Cardiac fibroblast (primary cell): ENCODE measurements around the gene PKD1L1.
"Not testable (repeated sequence)": the region's sequence is repeated elsewhere in the genome, so short reads cannot be mapped to it uniquely, and the experiment has no call there.

Experiments
- DNase-seq, 2 donors: peaks; one replicate each; pipeline versions ENCODE4 v3.0.0 to v3.0.0-alpha.2; 2010; ENCODE audit warnings: low read depth in 2 of 2
- H3K4me3 ChIP-seq, 2 donors: replicated peaks in 1 of 2; 1 replicate in 1 of 2; 2 replicates in 1 of 2; pipeline ENCODE4 v1.5.1; 2011; ENCODE audit warnings: low read depth in 2 of 2, low read length in 2 of 2, mild to moderate bottlenecking in 2 of 2, moderate library complexity in 1 of 2
- TF ChIP-seq, protein P1 (sequence below): IDR thresholded peaks from one replicate; pipeline ENCODE4 v1.5.1; 2011; ENCODE audit warnings: low read depth, mild to moderate bottlenecking, low read length, inconsistent platforms

PKD1L1 gene, protein sequence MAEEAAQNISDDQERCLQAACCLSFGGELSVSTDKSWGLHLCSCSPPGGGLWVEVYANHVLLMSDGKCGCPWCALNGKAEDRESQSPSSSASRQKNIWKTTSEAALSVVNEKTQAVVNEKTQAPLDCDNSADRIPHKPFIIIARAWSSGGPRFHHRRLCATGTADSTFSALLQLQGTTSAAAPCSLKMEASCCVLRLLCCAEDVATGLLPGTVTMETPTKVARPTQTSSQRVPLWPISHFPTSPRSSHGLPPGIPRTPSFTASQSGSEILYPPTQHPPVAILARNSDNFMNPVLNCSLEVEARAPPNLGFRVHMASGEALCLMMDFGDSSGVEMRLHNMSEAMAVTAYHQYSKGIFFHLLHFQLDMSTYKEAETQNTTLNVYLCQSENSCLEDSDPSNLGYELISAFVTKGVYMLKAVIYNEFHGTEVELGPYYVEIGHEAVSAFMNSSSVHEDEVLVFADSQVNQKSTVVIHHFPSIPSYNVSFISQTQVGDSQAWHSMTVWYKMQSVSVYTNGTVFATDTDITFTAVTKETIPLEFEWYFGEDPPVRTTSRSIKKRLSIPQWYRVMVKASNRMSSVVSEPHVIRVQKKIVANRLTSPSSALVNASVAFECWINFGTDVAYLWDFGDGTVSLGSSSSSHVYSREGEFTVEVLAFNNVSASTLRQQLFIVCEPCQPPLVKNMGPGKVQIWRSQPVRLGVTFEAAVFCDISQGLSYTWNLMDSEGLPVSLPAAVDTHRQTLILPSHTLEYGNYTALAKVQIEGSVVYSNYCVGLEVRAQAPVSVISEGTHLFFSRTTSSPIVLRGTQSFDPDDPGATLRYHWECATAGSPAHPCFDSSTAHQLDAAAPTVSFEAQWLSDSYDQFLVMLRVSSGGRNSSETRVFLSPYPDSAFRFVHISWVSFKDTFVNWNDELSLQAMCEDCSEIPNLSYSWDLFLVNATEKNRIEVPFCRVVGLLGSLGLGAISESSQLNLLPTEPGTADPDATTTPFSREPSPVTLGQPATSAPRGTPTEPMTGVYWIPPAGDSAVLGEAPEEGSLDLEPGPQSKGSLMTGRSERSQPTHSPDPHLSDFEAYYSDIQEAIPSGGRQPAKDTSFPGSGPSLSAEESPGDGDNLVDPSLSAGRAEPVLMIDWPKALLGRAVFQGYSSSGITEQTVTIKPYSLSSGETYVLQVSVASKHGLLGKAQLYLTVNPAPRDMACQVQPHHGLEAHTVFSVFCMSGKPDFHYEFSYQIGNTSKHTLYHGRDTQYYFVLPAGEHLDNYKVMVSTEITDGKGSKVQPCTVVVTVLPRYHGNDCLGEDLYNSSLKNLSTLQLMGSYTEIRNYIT (N-terminal part only)

DNA sequence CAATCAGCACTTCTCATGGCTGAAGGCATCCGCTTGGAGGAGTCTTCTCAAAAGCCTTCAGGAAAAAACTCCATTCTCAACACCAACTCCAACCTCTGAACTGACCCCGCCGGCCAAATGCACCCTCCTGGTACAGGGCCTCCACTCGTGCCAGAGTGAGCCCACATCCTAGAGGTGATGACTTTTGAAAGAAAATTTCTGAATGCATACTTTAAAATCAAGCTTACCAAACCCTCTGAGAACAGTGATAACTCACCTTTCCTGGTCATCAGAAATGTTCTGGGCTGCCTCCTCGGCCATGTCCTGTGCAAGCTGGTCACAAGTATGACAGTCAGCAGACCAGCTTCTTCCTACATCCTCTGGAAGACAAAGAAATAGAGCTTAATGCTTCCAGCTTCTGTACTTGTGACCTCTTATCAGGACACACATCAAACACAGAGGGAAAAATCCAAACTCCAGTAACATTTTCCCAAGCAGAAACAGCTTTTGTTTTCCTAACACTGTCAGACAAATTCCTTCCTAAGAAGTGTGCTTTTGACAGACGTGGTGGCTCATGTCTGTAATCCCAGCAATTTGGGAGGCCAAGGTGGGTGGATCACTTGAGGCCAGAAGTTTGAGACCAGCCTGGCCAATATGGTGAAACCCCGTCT is at the start of gene PKD1L1:
Gene PKD1L1, minus strand, starts transcription at position 326 of the 650 bp plus-strand sequence. Its CDS starts 26 bp downstream, at position 300.
- no peak within 1 kb of the TSS for H3K4me3 ChIP-seq
- no peak for DNase-seq

GRCh38 chr7:47992446-47992845 is 44.2 kb upstream of the PKD1L1 start:
- TF ChIP-seq, protein P1, sequence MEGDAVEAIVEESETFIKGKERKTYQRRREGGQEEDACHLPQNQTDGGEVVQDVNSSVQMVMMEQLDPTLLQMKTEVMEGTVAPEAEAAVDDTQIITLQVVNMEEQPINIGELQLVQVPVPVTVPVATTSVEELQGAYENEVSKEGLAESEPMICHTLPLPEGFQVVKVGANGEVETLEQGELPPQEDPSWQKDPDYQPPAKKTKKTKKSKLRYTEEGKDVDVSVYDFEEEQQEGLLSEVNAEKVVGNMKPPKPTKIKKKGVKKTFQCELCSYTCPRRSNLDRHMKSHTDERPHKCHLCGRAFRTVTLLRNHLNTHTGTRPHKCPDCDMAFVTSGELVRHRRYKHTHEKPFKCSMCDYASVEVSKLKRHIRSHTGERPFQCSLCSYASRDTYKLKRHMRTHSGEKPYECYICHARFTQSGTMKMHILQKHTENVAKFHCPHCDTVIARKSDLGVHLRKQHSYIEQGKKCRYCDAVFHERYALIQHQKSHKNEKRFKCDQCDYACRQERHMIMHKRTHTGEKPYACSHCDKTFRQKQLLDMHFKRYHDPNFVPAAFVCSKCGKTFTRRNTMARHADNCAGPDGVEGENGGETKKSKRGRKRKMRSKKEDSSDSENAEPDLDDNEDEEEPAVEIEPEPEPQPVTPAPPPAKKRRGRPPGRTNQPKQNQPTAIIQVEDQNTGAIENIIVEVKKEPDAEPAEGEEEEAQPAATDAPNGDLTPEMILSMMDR, result no peak
- no peak overlapping the region for H3K4me3 ChIP-seq
- no peak for DNase-seq

More for the DNA sequence above, at the start of gene PKD1L1:
- TF ChIP-seq, protein P1, result no peak

- TF ChIP-seq, protein P1, result peak; percentile 82
- H3K4me3 ChIP-seq, result peak overlapping the region; percentile 46 to 51
- DNase-seq, result peak; percentile 85 to 86
Observed at GRCh38 chr7:47991741-47992311, 43.6 kb upstream of the PKD1L1 start.

DNA sequence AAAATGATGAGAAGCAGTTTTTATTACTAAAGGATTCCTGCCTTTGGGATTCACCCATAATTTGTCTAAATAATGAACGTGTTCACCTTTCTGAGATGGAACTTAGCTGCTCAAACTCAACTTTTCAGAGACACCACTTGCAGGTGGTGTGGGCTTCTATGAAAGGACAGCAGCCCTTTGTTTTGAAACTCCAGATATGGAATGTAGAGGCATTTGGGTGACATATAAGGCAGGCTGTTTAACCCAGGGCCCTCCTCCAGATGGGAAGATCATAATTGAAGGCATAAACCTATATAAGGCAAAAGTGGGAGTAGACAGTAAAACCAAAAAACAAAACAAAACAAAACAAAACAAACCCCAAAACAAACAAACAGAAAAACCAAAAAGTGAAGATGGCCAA is 43.0 kb upstream of the PKD1L1 start:
- TF ChIP-seq, protein P1, result no peak
- H3K4me3 ChIP-seq, result no peak overlapping the region

DNA sequence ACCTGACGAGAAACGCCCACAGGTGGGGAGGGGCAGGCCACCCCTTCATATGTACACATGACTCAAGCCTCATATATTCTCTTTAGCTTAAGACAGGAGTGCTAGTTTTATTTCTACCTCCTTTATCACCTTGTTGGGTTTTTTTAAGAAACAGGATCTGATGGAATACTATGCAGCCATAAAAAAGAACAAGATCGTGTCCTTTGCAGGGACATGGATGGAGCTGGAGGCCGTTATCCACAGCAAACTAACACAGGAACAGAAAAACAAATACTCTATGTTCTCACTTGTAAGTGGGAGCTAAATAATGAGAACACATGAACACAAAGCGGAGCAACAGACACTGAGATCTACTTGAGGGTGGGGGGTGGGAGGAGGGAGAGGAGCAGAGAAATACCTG is 42.3 kb upstream of the PKD1L1 start:
- TF ChIP-seq, protein P1, result no peak
- no peak for DNase-seq
- no peak overlapping the region for H3K4me3 ChIP-seq

More for the DNA sequence above, 43.0 kb upstream of the PKD1L1 start:
- DNase-seq, result no peak

DNA sequence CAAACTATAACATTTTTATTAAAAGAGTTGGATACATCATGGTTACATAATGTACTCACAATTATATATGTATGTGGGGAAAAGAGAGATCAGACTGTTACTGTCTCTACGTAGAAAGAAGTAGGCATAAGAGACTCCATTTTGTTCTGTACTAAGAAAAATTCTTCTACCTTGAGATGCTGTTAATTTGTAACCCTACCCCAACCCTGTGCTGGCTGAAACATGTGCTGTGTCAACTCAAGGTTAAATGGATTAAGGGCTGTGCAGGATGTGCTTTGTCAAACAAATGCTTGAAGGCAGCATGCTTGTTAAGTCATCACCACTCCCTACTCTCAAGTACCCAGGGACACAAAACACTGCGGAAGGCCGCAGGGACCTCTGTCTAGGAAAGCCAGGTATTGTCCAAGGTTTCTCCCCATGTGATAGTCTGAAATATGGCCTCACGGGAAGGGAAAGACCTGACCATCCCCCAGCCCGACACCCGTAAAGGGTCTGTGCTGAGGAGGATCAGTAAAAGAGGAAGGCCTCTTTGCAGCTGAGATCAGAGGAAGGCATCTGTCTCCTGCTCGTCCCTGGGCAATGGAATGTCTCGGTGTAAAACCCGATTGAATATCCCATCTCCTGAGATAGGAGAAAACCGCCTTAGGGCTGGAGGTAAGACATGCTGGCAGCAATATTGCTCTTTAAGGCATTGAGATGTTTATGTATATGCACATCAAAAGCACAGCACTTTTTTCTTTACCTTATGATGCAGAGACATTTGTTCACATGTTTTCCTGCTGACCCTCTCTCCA is 41.5 kb upstream of the PKD1L1 start:
- DNase-seq, result not testable (repeated sequence)

More for the DNA sequence above, 41.5 kb upstream of the PKD1L1 start:
- not testable (repeated sequence) for H3K4me3 ChIP-seq
